AG04450 (cell line): ENCODE measurements around the gene LRRC10B. TPM values are rescaled to one million over a fixed set of nuclear protein-coding genes. Genes with fewer than 3 reads are reported as not detected.

ENCODE experiments used
- CTCF ChIA-PET: fragments of 300-600, 350-600 bp; formaldehyde crosslinking; extraction: SDS; loops from one replicate; lab custom pipeline; 2022; ENCODE audit warnings: antibody characterized with exemption, inconsistent platforms; lab: Charles Lee
- POLR2A ChIA-PET: fragments of 350-600 bp; formaldehyde crosslinking; extraction: SDS; loops from one replicate; lab custom pipeline; 2021; ENCODE audit warnings: antibody characterized with exemption, inconsistent platforms; lab: Yijun Ruan, JAX
- DNase-seq: peaks from one replicate; pipeline ENCODE4 v3.0.0-alpha.2; 2011; ENCODE audit warnings: low read depth, low spot score
- H3K27ac ChIP-seq: one replicate; pipeline ENCODE4 v1.5.1; 2012; ENCODE audit warnings: low read depth, low read length, control low read depth
- H3K27me3 ChIP-seq: one replicate; pipeline ENCODE4 v1.6.0; 2012; ENCODE audit warnings: low read length; ENCODE audit not compliant: control insufficient read depth, insufficient read depth
- H3K4me3 ChIP-seq: 2 replicates; pipeline ENCODE4 v1.5.1; 2011; ENCODE audit warnings: mild to moderate bottlenecking, low read depth, low read length, control low read depth
- H3K9me3 ChIP-seq: 2 replicates; pipeline ENCODE4 v1.5.1; 2012; ENCODE audit warnings: low read length; ENCODE audit not compliant: control insufficient read depth, insufficient read depth
- CTCF ChIP-seq: IDR thresholded peaks from 2 replicates; pipeline ENCODE4 v1.5.1; 2011; ENCODE audit warnings: low read depth, low read length, control low read depth, inconsistent platforms
- polyA plus RNA-seq: library from polyadenylated mRNA; depleted of rRNA; stranded (reverse); fragments of >200 nt; gene quantifications from 2 replicates; pipeline ENCODE4 v1.2.3, GENCODE V29; 2011

LRRC10B gene
- polyA plus RNA-seq, 1 experiment = not detected

GRCh38 chr11:61526956-61527731 is 18.6 kb downstream of the LRRC10B start:
- no peak for DNase-seq
- no peaks in the 10 kb centered on the region for H3K9me3 ChIP-seq
- POLR2A ChIA-PET = no interaction called here
- no peak overlapping the region for H3K27ac ChIP-seq
- peaks cover 87% of the 10 kb centered on the region for H3K27me3 ChIP-seq
- no peak for TF ChIP-seq CTCF
- H3K4me3 ChIP-seq = no peak overlapping the region
- CTCF ChIA-PET = interaction anchor here (1.1 to 2.2 kb wide), 3 partner anchors 10 to 111 kb away, joined by 6 to 24 read pairs (median 23); no protein-coding TSS in a partner anchor

- CTCF ChIA-PET = no interaction called here
- POLR2A ChIA-PET = no interaction called here
- no peak for DNase-seq
- no peak for TF ChIP-seq CTCF
- Histone ChIP-seq H3K9me3 (no peaks in the 10 kb centered on the region), H3K4me3 (no peak overlapping the region), H3K27ac (no peak overlapping the region), H3K27me3 (peaks cover 87% of the 10 kb centered on the region)
These were observed 19.6 kb downstream of the LRRC10B start for GRCh38 chr11:61528114-61528513.

GRCh38 chr11:61529537-61530225 is 21.1 kb downstream of the LRRC10B start:
- ChIA-PET POLR2A (no interaction called here), CTCF (interaction anchor here (0.9 to 2.7 kb wide), 2 partner anchors 13 to 52 kb away, joined by 4 to 13 read pairs; no protein-coding TSS in a partner anchor)
- no peak for TF ChIP-seq CTCF
- DNase-seq = no peak
- Histone ChIP-seq H3K27me3 (peaks cover 80% of the 10 kb centered on the region), H3K9me3 (no peaks in the 10 kb centered on the region), H3K4me3 (no peak overlapping the region), H3K27ac (no peak overlapping the region)

GRCh38 chr11:61531044-61531443 is 22.5 kb downstream of the LRRC10B start:
- H3K9me3 ChIP-seq = no peaks in the 10 kb centered on the region; the same call in 1 of the 2 replicates
- no peak overlapping the region for H3K27ac ChIP-seq
- no peak for TF ChIP-seq CTCF
- H3K4me3 ChIP-seq = no peak overlapping the region
- no peak for DNase-seq
- peaks cover 80% of the 10 kb centered on the region for H3K27me3 ChIP-seq
- ChIA-PET CTCF (interaction anchor here (0.6 to 2.7 kb wide), 7 partner anchors 14 to 343 kb away, joined by 3 to 13 read pairs (median 4); no protein-coding TSS in a partner anchor), POLR2A (no interaction called here)
